ENCODE measurements around the gene MYD88.
"Not testable (repeated sequence)": the region's sequence is repeated elsewhere in the genome, so short reads cannot be mapped to it uniquely, and the experiment has no call there.

MYD88 gene

GRCh38 chr3:38131621-38132369 is 6.7 kb upstream of the MYD88 start:
- no peaks in the 10 kb centered on the region for H3K27me3 ChIP-seq (ENCODE audit: insufficient read depth, low read length)
- no peak overlapping the region for H3K4me3 ChIP-seq (ENCODE audit: low read length)
- no peaks in the 10 kb centered on the region for H3K9me3 ChIP-seq (ENCODE audit: insufficient read depth, low read depth, low read length)
- no peak overlapping the region for H3K27ac ChIP-seq (ENCODE audit: low read length)
- H3K36me3 ChIP-seq (ENCODE audit: insufficient read depth, low read depth, low read length), result peaks cover 63% of the 10 kb centered on the region
- 0 out of 2 replicates have a peak, but pooled peaks cover 2% of the 10 kb centered on the region for H3K4me1 ChIP-seq (ENCODE audit: insufficient read depth, low read length)
- H3K9ac ChIP-seq (ENCODE audit: low read depth, low read length), result no peak overlapping the region

- Histone ChIP-seq H3K36me3 (ENCODE audit: insufficient read depth, low read depth, low read length) (peaks cover 49% of the 10 kb centered on the region), H3K4me1 (ENCODE audit: insufficient read depth, low read length) (peaks cover 10% of the 10 kb centered on the region; the same call in 1 of the 2 replicates), H3K9me3 (ENCODE audit: insufficient read depth, low read depth, low read length) (no peaks in the 10 kb centered on the region), H3K27me3 (ENCODE audit: insufficient read depth, low read length) (no peaks in the 10 kb centered on the region; the same call in 1 of the 2 replicates), H3K9ac (ENCODE audit: low read depth, low read length) (no peak overlapping the region), H3K4me3 (ENCODE audit: low read length) (no peak overlapping the region), H3K27ac (ENCODE audit: low read length) (no peak overlapping the region)
Observed at GRCh38 chr3:38133209-38133556, 5.3 kb upstream of the MYD88 start.

GRCh38 chr3:38133557-38134405 is 4.7 kb upstream of the MYD88 start:
- Histone ChIP-seq H3K4me3 (ENCODE audit: low read length) (no peak overlapping the region), H3K36me3 (ENCODE audit: insufficient read depth, low read depth, low read length) (peaks cover 45% of the 10 kb centered on the region), H3K27ac (ENCODE audit: low read length) (no peak overlapping the region), H3K9ac (ENCODE audit: low read depth, low read length) (no peak overlapping the region), H3K9me3 (ENCODE audit: insufficient read depth, low read depth, low read length) (no peaks in the 10 kb centered on the region), H3K27me3 (ENCODE audit: insufficient read depth, low read length) (no peaks in the 10 kb centered on the region; the same call in 1 of the 2 replicates), H3K4me1 (ENCODE audit: insufficient read depth, low read length) (peaks cover 11% of the 10 kb centered on the region; the same call in 1 of the 2 replicates)

GRCh38 chr3:38134517-38135143 is 3.8 kb upstream of the MYD88 start:
- H3K9me3 ChIP-seq (ENCODE audit: insufficient read depth, low read depth, low read length); H3K27ac ChIP-seq (ENCODE audit: low read length); H3K4me3 ChIP-seq (ENCODE audit: low read length); H3K9ac ChIP-seq (ENCODE audit: low read depth, low read length); H3K27me3 ChIP-seq (ENCODE audit: insufficient read depth, low read length): not testable (repeated sequence)
- Histone ChIP-seq H3K36me3 (ENCODE audit: insufficient read depth, low read depth, low read length) (peaks cover 37% of the 10 kb centered on the region), H3K4me1 (ENCODE audit: insufficient read depth, low read length) (peaks cover 11% of the 10 kb centered on the region; the same call in 1 of the 2 replicates)

GRCh38 chr3:38135621-38136277 is 2.7 kb upstream of the MYD88 start:
- H3K36me3 ChIP-seq (ENCODE audit: insufficient read depth, low read depth, low read length), result peaks cover 32% of the 10 kb centered on the region
- H3K27me3 ChIP-seq (ENCODE audit: insufficient read depth, low read length); H3K27ac ChIP-seq (ENCODE audit: low read length); H3K9me3 ChIP-seq (ENCODE audit: insufficient read depth, low read depth, low read length): not testable (repeated sequence)
- H3K4me3 ChIP-seq (ENCODE audit: low read length), result peak overlapping the region; percentile 82
- peaks cover 13% of the 10 kb centered on the region; the same call in 1 of the 2 replicates for H3K4me1 ChIP-seq (ENCODE audit: insufficient read depth, low read length)
- peak overlapping the region; percentile 87; the same call in 1 of the 2 replicates for H3K9ac ChIP-seq (ENCODE audit: low read depth, low read length)

GRCh38 chr3:38136393-38136776 is 2.1 kb upstream of the MYD88 start:
- Histone ChIP-seq H3K4me1 (ENCODE audit: insufficient read depth, low read length) (peaks cover 13% of the 10 kb centered on the region; the same call in 1 of the 2 replicates), H3K36me3 (ENCODE audit: insufficient read depth, low read depth, low read length) (peaks cover 32% of the 10 kb centered on the region), H3K4me3 (ENCODE audit: low read length) (peak overlapping the region; percentile 82), H3K27me3 (ENCODE audit: insufficient read depth, low read length) (no peaks in the 10 kb centered on the region; the same call in 1 of the 2 replicates), H3K9ac (ENCODE audit: low read depth, low read length) (peak overlapping the region; percentile 87), H3K9me3 (ENCODE audit: insufficient read depth, low read depth, low read length) (no peaks in the 10 kb centered on the region), H3K27ac (ENCODE audit: low read length) (peak overlapping the region; percentile 16)

GRCh38 chr3:38136777-38137614 is 1.5 kb upstream of the MYD88 start, which contains the start of gene ACAA1:
ACAA1 (minus strand) TSS chr3:38137127; CDS start chr3:38137035, 92 bp downstream.
- Histone ChIP-seq H3K9ac (ENCODE audit: low read depth, low read length) (peak within 1 kb of the TSS; percentile 87), H3K36me3 (ENCODE audit: insufficient read depth, low read depth, low read length) (peaks cover 35% of the 10 kb centered on the region), H3K27me3 (ENCODE audit: insufficient read depth, low read length) (no peaks in the 10 kb centered on the region; the same call in 1 of the 2 replicates), H3K4me3 (ENCODE audit: low read length) (peak within 1 kb of the TSS; percentile 82), H3K4me1 (ENCODE audit: insufficient read depth, low read length) (peaks cover 13% of the 10 kb centered on the region; the same call in 1 of the 2 replicates), H3K27ac (ENCODE audit: low read length) (peak within 1 kb of the TSS; percentile 58), H3K9me3 (ENCODE audit: insufficient read depth, low read depth, low read length) (no peaks in the 10 kb centered on the region)

- Histone ChIP-seq H3K9ac (ENCODE audit: low read depth, low read length) (peak overlapping the region; percentile 83), H3K4me3 (ENCODE audit: low read length) (peak overlapping the region; percentile 82), H3K27me3 (ENCODE audit: insufficient read depth, low read length) (no peaks in the 10 kb centered on the region; the same call in 1 of the 2 replicates), H3K9me3 (ENCODE audit: insufficient read depth, low read depth, low read length) (no peaks in the 10 kb centered on the region), H3K36me3 (ENCODE audit: insufficient read depth, low read depth, low read length) (peaks cover 39% of the 10 kb centered on the region), H3K4me1 (ENCODE audit: insufficient read depth, low read length) (peaks cover 13% of the 10 kb centered on the region; the same call in 1 of the 2 replicates), H3K27ac (ENCODE audit: low read length) (peak overlapping the region; percentile 58)
Observed at GRCh38 chr3:38137615-38138348, 679 bp upstream of the MYD88 start.

GRCh38 chr3:38139191-38139590 is 730 bp downstream of the MYD88 start:
- Histone ChIP-seq H3K27ac (ENCODE audit: low read length) (no peak overlapping the region), H3K36me3 (ENCODE audit: insufficient read depth, low read depth, low read length) (peaks cover 25% of the 10 kb centered on the region), H3K27me3 (ENCODE audit: insufficient read depth, low read length) (no peaks in the 10 kb centered on the region; the same call in 1 of the 2 replicates), H3K4me3 (ENCODE audit: low read length) (peak overlapping the region; percentile 82), H3K4me1 (ENCODE audit: insufficient read depth, low read length) (peaks cover 13% of the 10 kb centered on the region; the same call in 1 of the 2 replicates), H3K9me3 (ENCODE audit: insufficient read depth, low read depth, low read length) (no peaks in the 10 kb centered on the region), H3K9ac (ENCODE audit: low read depth, low read length) (peak overlapping the region; percentile 83; the same call in 1 of the 2 replicates)

- H3K36me3 ChIP-seq (ENCODE audit: insufficient read depth, low read depth, low read length), result peaks cover 23% of the 10 kb centered on the region
- no peaks in the 10 kb centered on the region; the same call in 1 of the 2 replicates for H3K27me3 ChIP-seq (ENCODE audit: insufficient read depth, low read length)
- H3K27ac ChIP-seq (ENCODE audit: low read length), result no peak overlapping the region
- peaks cover 13% of the 10 kb centered on the region; the same call in 1 of the 2 replicates for H3K4me1 ChIP-seq (ENCODE audit: insufficient read depth, low read length)
- no peaks in the 10 kb centered on the region for H3K9me3 ChIP-seq (ENCODE audit: insufficient read depth, low read depth, low read length)
- H3K9ac ChIP-seq (ENCODE audit: low read depth, low read length), result no peak overlapping the region; the same call in 1 of the 2 replicates
- peak overlapping the region; percentile 82 for H3K4me3 ChIP-seq (ENCODE audit: low read length)
Observed at GRCh38 chr3:38139652-38140051, 1.2 kb downstream of the MYD88 start.
